Testis (tissue), 3 donors: ENCODE results near the gene HOXB8. TPM values are rescaled to one million over a fixed set of nuclear protein-coding genes. Genes with fewer than 3 reads are reported as not detected.

ENCODE experiments used
- DNase-seq: peaks from one replicate; pipeline ENCODE4 v3.0.0-alpha.2; 2019
- H3K27ac ChIP-seq, 2 donors: fragments of 200-600 bp; sonication (generic); one replicate each; pipeline ENCODE4 v1.5.1; 2019
- H3K27me3 ChIP-seq: fragments of 200-600 bp; sonication (generic); one replicate; pipeline ENCODE4 v1.5.1; 2019
- H3K36me3 ChIP-seq: fragments of 200-600 bp; sonication (generic); one replicate; pipeline ENCODE4 v1.5.1; 2017; ENCODE audit warnings: low read depth; ENCODE audit errors: missing control alignments
- H3K4me1 ChIP-seq: fragments of 200-600 bp; sonication (generic); one replicate; pipeline ENCODE4 v1.5.1; 2019
- H3K4me3 ChIP-seq, 2 donors: fragments of 200-600 bp; sonication (generic); one replicate each; pipeline ENCODE4 v1.5.1; 2017 to 2019
- H3K9me3 ChIP-seq: fragments of 200-600 bp; sonication (generic); one replicate; pipeline ENCODE4 v1.5.1; 2017
- CTCF ChIP-seq, 3 experiments: fragments of 450-650 bp in 2 of 3; fragments of 200-600 bp in 1 of 3; sonication (generic) in 1 of 3; IDR thresholded peaks; one replicate each; pipeline ENCODE4 v1.5.1; 2016 to 2019; ENCODE audit warnings: antibody characterized with exemption in 3 of 3, mild to moderate bottlenecking in 2 of 3, moderate library complexity in 1 of 3
- POLR2A ChIP-seq: fragments of 450-650 bp; IDR thresholded peaks from one replicate; pipeline ENCODE4 v1.6.1; 2017; ENCODE audit warnings: antibody characterized with exemption, mild to moderate bottlenecking, moderate library complexity
- WGBS, 2 donors: methylation state at CpG; one replicate each; pipeline ENCODE4 v1.1.5; 2018; 5-methylcytosine and 5-hydroxymethylcytosine counted together
- intact Hi-C: fragments of 100-400 bp; cut with DNase I; formaldehyde crosslinking; loops from one replicate; pipeline ENCODE4 v1.15.1; 2023; ENCODE audit warnings: low total_unique reads
- polyA plus RNA-seq: library from polyadenylated mRNA; stranded (reverse); fragments of 350-450 nt; fragmentation: Illumina TruSeq; extraction: RNeasy Lipid Tissue Mini Kit (QIAGEN cat#74804); gene quantifications from one replicate; pipeline ENCODE4 v1.2.3, GENCODE V29; 2014; ENCODE audit warnings: low read depth, low replicate concordance; ENCODE audit not compliant: insufficient read depth
- total RNA-seq, 2 donors: library from RNA; depleted of rRNA; stranded (reverse); fragments of >200 nt; gene quantifications; one replicate each; pipeline ENCODE4 v1.2.3, GENCODE V29; 2016

The HOXB8 gene
- total and polyA plus RNA-seq, 3 donors from 2014 or later: 1.2 to 2.7 (median 2.0) TPM

GRCh38 chr17:48620461-48621139, 5.5 kb upstream of the HOXB8 start:
- no peak for DNase-seq
- no peaks in the 10 kb centered on the region for H3K36me3 ChIP-seq
- intact Hi-C loops: no loop called here
- peaks cover 9% of the 10 kb centered on the region for H3K27me3 ChIP-seq
- TF ChIP-seq POLR2A (no peak), CTCF (IDR thresholded peaks at IDR 0.05) (no peak)
- no peaks in the 10 kb centered on the region for H3K4me1 ChIP-seq
- H3K4me3 ChIP-seq: no peak overlapping the region
- 36 to 51% methylated on average over 6 of the region's 6 CpGs for WGBS, 2 donors
- H3K27ac ChIP-seq: no peak overlapping the region
- H3K9me3 ChIP-seq: no peaks in the 10 kb centered on the region

- H3K4me3 ChIP-seq: no peak overlapping the region
- no peaks in the 10 kb centered on the region for H3K4me1 ChIP-seq
- H3K27ac ChIP-seq: no peak overlapping the region
- no peaks in the 10 kb centered on the region for H3K36me3 ChIP-seq
- DNase-seq: no peak
- peaks cover 9% of the 10 kb centered on the region for H3K27me3 ChIP-seq
- H3K9me3 ChIP-seq: no peaks in the 10 kb centered on the region
- intact Hi-C loops: no loop called here
- WGBS, 2 donors: 14 to 20% methylated on average over 25 to 32 of the region's 32 CpGs
- TF ChIP-seq POLR2A (no peak), CTCF (IDR thresholded peaks at IDR 0.05) (no peak)
Measured at GRCh38 chr17:48619826-48620449, 4.8 kb upstream of the HOXB8 start.

- no peaks in the 10 kb centered on the region for H3K9me3 ChIP-seq
- H3K4me3 ChIP-seq: no peak overlapping the region
- DNase-seq: peak; percentile 92
- H3K36me3 ChIP-seq: no peaks in the 10 kb centered on the region
- peaks cover 9% of the 10 kb centered on the region for H3K27me3 ChIP-seq
- intact Hi-C loops: no loop called here
- WGBS, 2 donors: 2 to 5% methylated on average over 25 of the region's 25 CpGs
- H3K27ac ChIP-seq: no peak overlapping the region
- H3K4me1 ChIP-seq: no peaks in the 10 kb centered on the region
- TF ChIP-seq CTCF (IDR thresholded peaks at IDR 0.05): peak; percentile 93 to 96 (median 93)
- TF ChIP-seq POLR2A: no peak
Measured at GRCh38 chr17:48618256-48618896, 3.3 kb upstream of the HOXB8 start.

GRCh38 chr17:48617471-48618255, 2.6 kb upstream of the HOXB8 start:
- WGBS, 2 donors: 7 to 8% methylated on average over 19 to 39 of the region's 43 CpGs
- intact Hi-C loops: no loop called here
- no peak for DNase-seq
- H3K4me3 ChIP-seq: no peak overlapping the region
- no peak overlapping the region for H3K27ac ChIP-seq
- H3K36me3 ChIP-seq: no peaks in the 10 kb centered on the region
- H3K9me3 ChIP-seq: no peaks in the 10 kb centered on the region
- no peak for TF ChIP-seq CTCF (IDR thresholded peaks at IDR 0.05)
- TF ChIP-seq POLR2A: no peak
- H3K27me3 ChIP-seq: peaks cover 9% of the 10 kb centered on the region
- H3K4me1 ChIP-seq: peaks cover 1% of the 10 kb centered on the region
